H1 (cell line): Measurements from ENCODE around the gene TMA7. TPM values are rescaled to one million over a fixed set of nuclear protein-coding genes. Genes with fewer than 3 reads are reported as not detected.

Experiments
- CTCF ChIA-PET: fragments of 300-600 bp; sonication (Branson Sonifier 250); formaldehyde crosslinking; loops from one replicate; lab custom pipeline; 2021; ENCODE audit not compliant: partially characterized antibody; lab: Charles Lee
- POLR2A ChIA-PET: fragments of 300-600 bp; sonication (Branson Sonifier 250); formaldehyde crosslinking; loops from one replicate; lab custom pipeline; 2021; ENCODE audit warnings: inconsistent platforms; ENCODE audit not compliant: partially characterized antibody; lab: Charles Lee
- DNase-seq, 2 experiments: peaks; one replicate each; pipeline versions ENCODE4 v3.0.0 to v3.0.0-alpha.2; 2010 to 2022; ENCODE audit warnings: low spot score in 2 of 2, low read depth in 1 of 2, mixed read lengths in 1 of 2
- FAIRE-seq: peaks from 2 replicates; lab custom pipeline; 2011; peaks lifted over from hg19 to GRCh38; lab: Jason Lieb, UNC
- H2AFZ ChIP-seq: 2 replicates; pipeline ENCODE4 v1.8.1; 2012; ENCODE audit warnings: low read length, inconsistent platforms
- H2AK5ac ChIP-seq: 2 replicates; pipeline ENCODE4 v1.6.1; 2013; ENCODE audit warnings: low read depth, low read length
- H2BK120ac ChIP-seq: replicated peaks from 2 replicates; pipeline ENCODE3; 2013; ENCODE audit warnings: low read depth, low read length, inconsistent platforms
- H2BK12ac ChIP-seq: 2 replicates; pipeline ENCODE4 v1.6.1; 2013; ENCODE audit warnings: low read depth, low read length
- H2BK15ac ChIP-seq: 2 replicates; pipeline ENCODE4 v1.6.1; 2013; ENCODE audit warnings: low read length
- H2BK20ac ChIP-seq: 2 replicates; pipeline ENCODE4 v1.6.1; 2013; ENCODE audit warnings: low read length
- H2BK5ac ChIP-seq: 2 replicates; pipeline ENCODE4 v1.6.1; 2013; ENCODE audit warnings: low read depth, low read length
- H3K14ac ChIP-seq: 2 replicates; pipeline ENCODE4 v1.6.1; 2013; ENCODE audit warnings: inconsistent platforms; ENCODE audit not compliant: insufficient read length
- H3K18ac ChIP-seq: 2 replicates; pipeline ENCODE4 v1.6.1; 2013; ENCODE audit warnings: low read length; ENCODE audit errors: extremely low read depth
- H3K23ac ChIP-seq: 2 replicates; pipeline ENCODE4 v1.6.1; 2013; ENCODE audit warnings: inconsistent platforms; ENCODE audit not compliant: insufficient read length
- H3K23me2 ChIP-seq: 2 replicates; pipeline ENCODE4 v1.6.1; 2013; ENCODE audit warnings: low read depth, low read length
- H3K27ac ChIP-seq: 2 replicates; pipeline ENCODE4 v1.6.1; 2011; ENCODE audit warnings: low read depth, low read length, inconsistent platforms
- H3K27me3 ChIP-seq, 4 experiments: replicated peaks in 1 of 4; 1 replicate in 1 of 4; 2 replicates in 3 of 4; pipeline versions ENCODE4 v1.6.1 to v1.8.1; 2011 to 2013; ENCODE audit warnings: low read length in 3 of 4, mild to moderate bottlenecking in 3 of 4, inconsistent platforms in 2 of 4, mixed read lengths in 2 of 4, moderate library complexity in 1 of 4; ENCODE audit not compliant: control insufficient read depth in 3 of 4, insufficient read depth in 3 of 4; ENCODE audit errors: extremely low read depth in 1 of 4
- H3K36me3 ChIP-seq, 4 experiments: 2 replicates each; pipeline versions ENCODE4 v1.6.1 to v1.8.1; 2011 to 2013; ENCODE audit warnings: mild to moderate bottlenecking in 4 of 4, low read length in 3 of 4, moderate library complexity in 2 of 4, control low read depth in 1 of 4, inconsistent platforms in 1 of 4; ENCODE audit not compliant: insufficient read depth in 4 of 4, control insufficient read depth in 2 of 4
- H3K4ac ChIP-seq: replicated peaks from 2 replicates; pipeline ENCODE3; 2013; ENCODE audit warnings: low read length, low read depth, mixed read lengths, inconsistent platforms; ENCODE audit not compliant: insufficient read length
- H3K4me1 ChIP-seq, 4 experiments: replicated peaks in 1 of 4; 1 replicate in 1 of 4; 2 replicates in 3 of 4; pipeline versions ENCODE4 v1.6.1 to v1.8.1; 2011 to 2013; ENCODE audit warnings: low read length in 3 of 4, inconsistent platforms in 2 of 4, mixed read lengths in 1 of 4; ENCODE audit not compliant: insufficient read depth in 4 of 4, control insufficient read depth in 3 of 4
- H3K4me2 ChIP-seq, 2 experiments: 2 replicates each; pipeline versions ENCODE4 v1.6.1 to v1.8.1; 2011 to 2013; ENCODE audit warnings: low read depth in 2 of 2, low read length in 2 of 2, control low read depth in 1 of 2, inconsistent platforms in 1 of 2, mild to moderate bottlenecking in 1 of 2; ENCODE audit not compliant: insufficient read depth in 1 of 2
- H3K4me3 ChIP-seq, 4 experiments: fragments of 200-600, 300-600 bp in 1 of 4; sonication (generic), shearing (Covaris generic), sonication (Bioruptor Twin) in 1 of 4; 2 replicates each; pipeline versions ENCODE4 v1.5.1 to v1.8.1; 2011 to 2016; ENCODE audit warnings: low read length in 4 of 4, low read depth in 3 of 4, control low read depth in 2 of 4, inconsistent platforms in 2 of 4, mild to moderate bottlenecking in 2 of 4, mixed read lengths in 1 of 4, moderate library complexity in 1 of 4; ENCODE audit not compliant: insufficient read depth in 2 of 4; ENCODE audit errors: extremely low read depth in 1 of 4
- H3K56ac ChIP-seq: replicated peaks from 2 replicates; pipeline ENCODE3; 2013; ENCODE audit warnings: low read depth, mild to moderate bottlenecking, mixed read lengths, low read length, inconsistent platforms; ENCODE audit not compliant: insufficient read length
- H3K79me1 ChIP-seq: 2 replicates; pipeline ENCODE4 v1.6.1; 2013; ENCODE audit warnings: low read depth, low read length, control low read depth
- H3K79me2 ChIP-seq, 2 experiments: 2 replicates each; pipeline versions ENCODE4 v1.6.1 to v1.8.1; 2012 to 2013; ENCODE audit warnings: low read length in 2 of 2, mild to moderate bottlenecking in 2 of 2, inconsistent platforms in 1 of 2; ENCODE audit not compliant: insufficient read depth in 2 of 2, control insufficient read depth in 1 of 2
- H3K9ac ChIP-seq, 4 experiments: replicated peaks in 1 of 4; 1 replicate in 1 of 4; 2 replicates in 3 of 4; pipeline versions ENCODE4 v1.6.1 to v1.8.1; 2011 to 2013; ENCODE audit warnings: low read depth in 3 of 4, low read length in 3 of 4, control low read depth in 2 of 4, mild to moderate bottlenecking in 2 of 4, moderate library complexity in 2 of 4, inconsistent platforms in 1 of 4; ENCODE audit errors: extremely low read depth in 1 of 4
- H3K9me3 ChIP-seq, 2 experiments: 2 replicates each; pipeline versions ENCODE4 v1.6.1 to v1.8.1; 2012 to 2013; ENCODE audit warnings: mild to moderate bottlenecking in 2 of 2, moderate library complexity in 2 of 2, control low read depth in 1 of 2, inconsistent platforms in 1 of 2, low read depth in 1 of 2, low read length in 1 of 2, mixed read lengths in 1 of 2; ENCODE audit not compliant: insufficient read depth in 2 of 2
- H4K20me1 ChIP-seq, 2 experiments: replicated peaks in 1 of 2; 2 replicates each; pipeline versions ENCODE3 to v1.8.1; 2011 to 2013; ENCODE audit warnings: inconsistent platforms in 2 of 2, low read length in 2 of 2, mild to moderate bottlenecking in 1 of 2; ENCODE audit not compliant: insufficient read depth in 2 of 2, control insufficient read depth in 1 of 2
- H4K5ac ChIP-seq: 2 replicates; pipeline ENCODE4 v1.6.1; 2013; ENCODE audit warnings: low read length, low read depth, mixed read lengths, inconsistent platforms; ENCODE audit not compliant: insufficient read length
- H4K8ac ChIP-seq: 2 replicates; pipeline ENCODE4 v1.8.0; 2013; ENCODE audit warnings: mild to moderate bottlenecking, moderate library complexity, low read length, inconsistent platforms; ENCODE audit not compliant: insufficient read depth; ENCODE audit errors: extremely low read depth
- H4K91ac ChIP-seq: replicated peaks from 2 replicates; pipeline ENCODE3; 2013; ENCODE audit warnings: low read length, mixed read lengths, inconsistent platforms; ENCODE audit not compliant: insufficient read length
- ATF2 ChIP-seq: IDR thresholded peaks from 2 replicates; pipeline ENCODE4 v1.6.1; 2012; ENCODE audit warnings: low read length, inconsistent platforms
- BCL11A ChIP-seq, 2 experiments: IDR thresholded peaks; one replicate each; pipeline ENCODE4 v1.6.1; 2011; ENCODE audit warnings: low read depth in 2 of 2, low read length in 2 of 2, mild to moderate bottlenecking in 2 of 2
- CBX5 ChIP-seq: fragments of 300-800, 300-1000 bp; sonication (generic); IDR thresholded peaks from 2 replicates; pipeline ENCODE4 v1.7.1; 2016; ENCODE audit warnings: antibody characterized with exemption, low read length, low read depth
- CREB1 ChIP-seq: IDR thresholded peaks from 2 replicates; pipeline ENCODE4 v1.6.1; 2012; ENCODE audit warnings: inconsistent platforms
- CTBP2 ChIP-seq: IDR thresholded peaks from 2 replicates; pipeline ENCODE4 v1.7.0; 2011; ENCODE audit warnings: borderline replicate concordance, mild to moderate bottlenecking, moderate library complexity, mixed read lengths, low read length; ENCODE audit not compliant: insufficient read depth, insufficient read length
- FOSL1 ChIP-seq: IDR thresholded peaks from 2 replicates; pipeline ENCODE4 v1.6.1; 2011; ENCODE audit warnings: mild to moderate bottlenecking, low read depth, low read length, moderate library complexity; ENCODE audit not compliant: insufficient read depth
- GTF2F1 ChIP-seq: IDR thresholded peaks from 2 replicates; pipeline ENCODE4 v1.6.1; 2012; ENCODE audit warnings: low read depth, low read length, improper control_type of control experiment, borderline replicate concordance
- JUND ChIP-seq: IDR thresholded peaks from 2 replicates; pipeline ENCODE4 v1.6.1; 2011; ENCODE audit warnings: mild to moderate bottlenecking, improper control_type of control experiment, low read length
- PHF8 ChIP-seq: fragments of 200-600 bp; sonication (generic); conservative IDR thresholded peaks from 2 replicates; pipeline ENCODE4 v1.7.1; 2012; ENCODE audit warnings: low read depth, mild to moderate bottlenecking, inconsistent platforms, low read length, moderate library complexity
- POLR2A ChIP-seq, 2 experiments: IDR thresholded peaks; 1 replicate in 1 of 2; 2 replicates in 1 of 2; pipeline ENCODE4 v1.6.1; 2011; ENCODE audit warnings: low read depth in 2 of 2, low read length in 2 of 2, mild to moderate bottlenecking in 2 of 2; ENCODE audit errors: control extremely low read depth in 1 of 2
- WGBS, 2 experiments: shearing (Covaris generic) in 1 of 2; methylation state at CpG; one replicate each; pipeline versions ENCODE4 v1.1.6 to v1.1.7; 2013 to 2015; ENCODE audit warnings: low lambda C conversion rate in 2 of 2, mixed read lengths in 2 of 2, inconsistent platforms in 1 of 2, low coverage in 1 of 2, missing lambda C conversion rate in 1 of 2; ENCODE audit not compliant: insufficient replicate concordance in 2 of 2, insufficient coverage in 1 of 2, insufficient read length in 1 of 2; ENCODE audit errors: extremely low coverage in 1 of 2, missing lambda C conversion rate in 1 of 2; 5-methylcytosine and 5-hydroxymethylcytosine counted together
- polyA plus RNA-seq, 7 experiments: library from polyadenylated mRNA; depleted of rRNA in 3 of 7; stranded (reverse) in 5 of 7; unstranded in 2 of 7; fragments of >200 nt in 5 of 7; fragments of 200-250 nt in 2 of 7; gene quantifications; 1 replicate in 5 of 7; 2 replicates in 1 of 7; 4 replicates in 1 of 7; pipeline versions ENCODE4 v1.2.1 to v1.2.3, GENCODE V29; 2011 to 2013; ENCODE audit warnings: missing spikeins in 2 of 7, mixed read lengths in 2 of 7
- total RNA-seq: library from RNA; stranded (reverse); fragmentation: NEBNext Ultra II Directional; extraction: Animal tissue kit (Norgen Biotek cat#: 25700); gene quantifications from 2 replicates; pipeline ENCODE4 v1.2.1, GENCODE V29; 2021

Gene TMA7
- total and polyA plus RNA-seq, 2 of the 8 experiments (the other 6 are each of a cell fraction or from before 2014, with no cell fraction given), result 138 to 305 TPM

DNA sequence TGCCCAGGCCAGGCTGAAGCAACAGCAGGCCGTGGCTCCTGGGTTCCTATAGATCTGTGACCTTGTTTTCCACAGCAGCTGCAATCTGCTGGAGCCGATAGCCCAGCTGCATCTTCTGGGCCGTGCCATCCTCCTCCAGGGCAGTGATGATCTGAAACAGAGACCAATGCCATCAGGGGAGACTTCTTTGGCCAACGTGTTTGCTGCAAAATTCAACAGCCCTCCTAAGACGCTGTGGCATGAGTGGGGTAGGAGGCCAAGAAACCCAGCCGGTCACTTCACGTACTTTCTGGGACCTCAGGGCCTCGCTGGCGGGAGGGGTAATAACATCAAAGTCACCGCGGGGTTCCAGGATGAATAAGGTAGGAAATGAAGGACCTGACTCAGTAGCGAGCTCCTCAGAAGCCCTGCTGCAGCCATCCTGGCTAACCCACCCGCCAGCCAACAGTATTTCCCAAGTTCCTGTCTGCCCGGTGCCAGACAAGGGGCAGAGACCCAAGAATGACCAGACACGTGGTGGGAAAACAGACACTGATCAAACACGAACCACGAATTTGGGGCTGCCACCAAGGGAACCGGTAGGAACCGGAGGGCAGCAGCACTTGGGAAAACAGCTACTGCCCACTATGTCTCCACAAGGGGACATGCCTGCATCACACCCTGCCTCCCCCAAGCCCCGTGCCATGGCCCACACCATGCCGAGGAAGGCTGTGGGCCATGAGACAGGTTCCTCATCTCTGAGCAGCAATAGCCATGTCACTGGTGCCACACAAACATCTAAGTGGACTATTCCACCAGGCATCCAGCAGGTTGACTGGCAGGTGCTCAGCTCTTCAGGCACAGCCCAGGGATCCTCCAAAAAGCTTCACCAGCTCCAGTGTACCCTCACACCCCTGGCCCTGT lies 35.4 kb upstream of the TMA7 start:
- Histone ChIP-seq H3K9ac (no peak overlapping the region), H3K23ac (no peak overlapping the region), H3K56ac (no peak overlapping the region), H4K91ac (no peak overlapping the region), H2BK120ac (no peak overlapping the region), H3K27me3 (no peaks in the 10 kb centered on the region), H3K23me2 (no peaks in the 10 kb centered on the region), H3K9me3 (no peaks in the 10 kb centered on the region), H3K36me3 (peaks cover 31 to 60% (median 54%) of the 10 kb centered on the region in 4 experiments), H2AK5ac (no peak overlapping the region), H2BK20ac (no peak overlapping the region), H4K8ac (no peak overlapping the region; the same call in 1 of the 2 replicates), H2BK5ac (no peak overlapping the region), H3K14ac (no peak overlapping the region), H3K27ac (no peak overlapping the region), H4K5ac (no peak overlapping the region), H2AFZ (no peak overlapping the region), H3K79me1 (no peaks in the 10 kb centered on the region), H3K4me2 (no peak overlapping the region), H3K4ac (no peak overlapping the region), H3K4me3 (no peak overlapping the region), H2BK15ac (no peak overlapping the region), H2BK12ac (no peak overlapping the region), H3K79me2 (no peaks in the 10 kb centered on the region), H4K20me1 (peaks cover 5 to 20% of the 10 kb centered on the region in 2 experiments), H3K18ac (no peak overlapping the region), H3K4me1 (no peaks in the 10 kb centered on the region)
- FAIRE-seq, result no peak
- DNase-seq, result no peak
- ChIA-PET CTCF (interaction anchor here (1.0 to 9.2 kb wide), 5 partner anchors 17 to 213 kb away, joined by 3 to 220 read pairs (median 8); no protein-coding TSS in a partner anchor), POLR2A (interaction anchor here (0.5 to 20.2 kb wide), 3 partner anchors 18 to 81 kb away, joined by 3 to 650 read pairs (median 4); partner anchors contain the start of gene PLXNB1)
- 92% methylated on average over 19 of the region's 21 CpGs; no CpG with 5 or more reads in 1 of the 2 experiments for WGBS, 2 experiments
- TF ChIP-seq POLR2A (IDR thresholded peaks at IDR 0.05; ENCODE audit: control extremely low read depth in 1 of 2, low read depth in 2 of 2, low read length in 2 of 2) (no peak), BCL11A (IDR thresholded peaks at IDR 0.05; ENCODE audit: low read depth in 2 of 2, low read length in 2 of 2) (no peak), CREB1 (no peak), CTBP2 (no peak), ATF2 (no peak), CBX5 (no peak), GTF2F1 (no peak), PHF8 (no peak), JUND (no peak), FOSL1 (no peak)
